PC-9 (cell line): ENCODE results near the gene NOD1. TPM values are rescaled to one million over a fixed set of nuclear protein-coding genes. Genes with fewer than 3 reads are reported as not detected.

Experiments used
- BruUV-seq: library from RNA; stranded (reverse); fragments of 400-500 nt; replicated peaks from 2 replicates; lab custom pipeline; 2021; lab: Mats Ljungman, UMichigan
- CTCF ChIA-PET: fragments of 300-600 bp; sonication (Branson Sonifier 250); formaldehyde crosslinking; loops from one replicate; lab custom pipeline; 2022; ENCODE audit warnings: antibody characterized with exemption; lab: Charles Lee
- POLR2A ChIA-PET: fragments of 300-600 bp; sonication (Branson Sonifier 250); formaldehyde crosslinking; loops from one replicate; lab custom pipeline; 2022; ENCODE audit warnings: antibody characterized with exemption; ENCODE audit not compliant: unreplicated experiment; lab: Charles Lee
- DNase-seq, 2 experiments: peaks; one replicate each; pipeline versions ENCODE4 v3.0.0 to v3.0.0-alpha.2; 2015 to 2022; ENCODE audit warnings: mixed read lengths in 1 of 2
- H2AFZ ChIP-seq: fragments of 200-600 bp; sonication (generic); 2 replicates; pipeline ENCODE4 v1.8.1; 2017; ENCODE audit warnings: antibody characterized with exemption
- H3F3A ChIP-seq: fragments of 200-600 bp; sonication (generic); 2 replicates; pipeline ENCODE4 v1.8.1; 2017; ENCODE audit warnings: antibody characterized with exemption, mild to moderate bottlenecking, low read depth; ENCODE audit not compliant: insufficient read depth
- H3K27ac ChIP-seq: fragments of 200-600 bp; sonication (generic); 2 replicates; pipeline ENCODE4 v1.6.1; 2016; ENCODE audit warnings: mixed run types
- H3K27me3 ChIP-seq: fragments of 200-600 bp; sonication (generic); 2 replicates; pipeline ENCODE4 v1.6.1; 2016; ENCODE audit warnings: low read depth, mixed run types; ENCODE audit not compliant: insufficient read depth
- H3K36me3 ChIP-seq: fragments of 200-600 bp; sonication (generic); 2 replicates; pipeline ENCODE4 v1.6.1; 2016; ENCODE audit warnings: low read depth, mixed run types
- H3K4me1 ChIP-seq: fragments of 200-600 bp; sonication (generic); replicated peaks from 2 replicates; pipeline ENCODE4 v1.6.1; 2016; ENCODE audit warnings: mixed run types; ENCODE audit not compliant: insufficient read depth
- H3K4me2 ChIP-seq: fragments of 200-600 bp; sonication (generic); 2 replicates; pipeline ENCODE4 v1.6.1; 2017; ENCODE audit warnings: mixed run types
- H3K4me3 ChIP-seq: fragments of 200-600 bp; sonication (generic); 2 replicates; pipeline ENCODE4 v1.6.1; 2016; ENCODE audit warnings: mixed run types
- H3K79me2 ChIP-seq: fragments of 200-600 bp; sonication (generic); 2 replicates; pipeline ENCODE4 v1.6.1; 2017; ENCODE audit warnings: low read depth, mixed run types
- H3K9me2 ChIP-seq: fragments of 200-600 bp; sonication (generic); 2 replicates; pipeline ENCODE4 v1.8.1; 2017; ENCODE audit warnings: mild to moderate bottlenecking; ENCODE audit not compliant: insufficient read depth
- H3K9me3 ChIP-seq: fragments of 200-600 bp; sonication (generic); 2 replicates; pipeline ENCODE4 v1.8.1; 2016; ENCODE audit warnings: low read depth; ENCODE audit not compliant: insufficient read depth
- H4K20me1 ChIP-seq: fragments of 200-600 bp; sonication (generic); 2 replicates; pipeline ENCODE4 v1.8.1; 2017; ENCODE audit not compliant: insufficient read depth
- CTCF ChIP-seq: fragments of 200-600 bp; sonication (generic); conservative IDR thresholded peaks from 2 replicates; pipeline ENCODE4 v1.6.1; 2017; ENCODE audit warnings: mixed run types, antibody characterized with exemption, mild to moderate bottlenecking, moderate library complexity
- EZH2 ChIP-seq: fragments of 200-600 bp; sonication (generic); IDR thresholded peaks from 2 replicates; pipeline ENCODE4 v1.8.0; 2017; ENCODE audit warnings: antibody characterized with exemption, low read depth
- intact Hi-C: fragments of 100-400 bp; cut with micrococcal nuclease; formaldehyde crosslinking; loops from one replicate; pipeline ENCODE4 v1.10.0; 2022; ENCODE audit not compliant: unreplicated experiment
- total RNA-seq: library from RNA; stranded (reverse); gene quantifications from 2 replicates; pipeline ENCODE4 v1.2.3, GENCODE V29; 2021

Gene NOD1
- total RNA-seq, 1 experiment from 2014 or later, result 16.5 TPM

GRCh38 chr7:30434140-30434799 is 44.3 kb downstream of the NOD1 start:
- Histone ChIP-seq H3K36me3 (peaks cover 19% of the 10 kb centered on the region; the same call in 1 of the 2 replicates), H3K9me2 (no peaks in the 10 kb centered on the region), H3K27ac (no peak overlapping the region), H3F3A (no peaks in the 10 kb centered on the region), H3K27me3 (no peaks in the 10 kb centered on the region), H3K9me3 (no peaks in the 10 kb centered on the region), H3K4me3 (no peak overlapping the region), H2AFZ (no peak overlapping the region), H3K4me2 (no peak overlapping the region), H4K20me1 (no peaks in the 10 kb centered on the region), H3K4me1 (0 out of 2 replicates have a peak, but pooled peaks cover 4% of the 10 kb centered on the region), H3K79me2 (no peaks in the 10 kb centered on the region)
- CTCF ChIA-PET, result no interaction called here
- TF ChIP-seq CTCF (no peak), EZH2 (no peak)
- intact Hi-C loops, result no loop called here
- BruUV-seq, result no TSS peak
- DNase-seq, result no peak
- POLR2A ChIA-PET, result no interaction called here

GRCh38 chr7:30433506-30433905 is 45.1 kb downstream of the NOD1 start:
- Histone ChIP-seq H3K4me1 (0 out of 2 replicates have a peak, but pooled peaks cover 4% of the 10 kb centered on the region), H3K9me3 (no peaks in the 10 kb centered on the region), H3K4me3 (no peak overlapping the region), H2AFZ (no peak overlapping the region), H3K9me2 (no peaks in the 10 kb centered on the region), H3K36me3 (peaks cover 15% of the 10 kb centered on the region; the same call in 1 of the 2 replicates), H3K27me3 (no peaks in the 10 kb centered on the region), H3F3A (no peaks in the 10 kb centered on the region), H3K79me2 (no peaks in the 10 kb centered on the region), H3K4me2 (no peak overlapping the region), H4K20me1 (no peaks in the 10 kb centered on the region), H3K27ac (no peak overlapping the region)
- intact Hi-C loops, result no loop called here
- TF ChIP-seq CTCF (no peak), EZH2 (no peak)
- CTCF ChIA-PET, result no interaction called here
- BruUV-seq, result no TSS peak
- DNase-seq, result no peak
- POLR2A ChIA-PET, result no interaction called here

- no peaks in the 10 kb centered on the region for H3K79me2 ChIP-seq
- no peak overlapping the region for H3K4me3 ChIP-seq
- POLR2A ChIA-PET, result no interaction called here
- H3K9me3 ChIP-seq, result no peaks in the 10 kb centered on the region
- H2AFZ ChIP-seq, result no peak overlapping the region
- no TSS peak for BruUV-seq
- no peak for DNase-seq
- no peak for TF ChIP-seq CTCF
- TF ChIP-seq EZH2, result no peak
- no peaks in the 10 kb centered on the region for H3K27me3 ChIP-seq
- H3K9me2 ChIP-seq, result no peaks in the 10 kb centered on the region
- H3K4me2 ChIP-seq, result no peak overlapping the region
- intact Hi-C loops, result no loop called here
- H3K4me1 ChIP-seq, result 0 out of 2 replicates have a peak, but pooled peaks cover 4% of the 10 kb centered on the region
- H4K20me1 ChIP-seq, result no peaks in the 10 kb centered on the region
- H3F3A ChIP-seq, result no peaks in the 10 kb centered on the region
- H3K36me3 ChIP-seq, result peaks cover 12% of the 10 kb centered on the region
- no peak overlapping the region for H3K27ac ChIP-seq
- CTCF ChIA-PET, result no interaction called here
Measured at GRCh38 chr7:30433082-30433481, 45.5 kb downstream of the NOD1 start.
